ENCODE results near the gene MFSD8. TPM values are rescaled to one million over a fixed set of nuclear protein-coding genes. Genes with fewer than 3 reads are reported as not detected.

Gene MFSD8
- total RNA-seq, 2 donors from 2014 or later = 12.6 to 21.0 TPM

GRCh38 chr4:127995776-127996175 is 30.8 kb upstream of the MFSD8 start:
- no peak for DNase-seq (ENCODE audit: low spot score)
- no peaks in the 10 kb centered on the region for H3K36me3 ChIP-seq
- H3K27me3 ChIP-seq (replicated peaks; ENCODE audit: insufficient read depth) = no peaks in the 10 kb centered on the region
- H3K27ac ChIP-seq = no peak overlapping the region
- 100% methylated on average over 1 of the region's 1 CpG for WGBS
- H3K9me3 ChIP-seq = no peaks in the 10 kb centered on the region
- TF ChIP-seq POLR2A (IDR thresholded peaks at IDR 0.05) (no peak), POLR2AphosphoS5 (IDR thresholded peaks at IDR 0.05) (no peak), CTCF (IDR thresholded peaks at IDR 0.05) (no peak)
- intact Hi-C loops (cut with DNase I) = no loop called here
- no peak overlapping the region for H3K4me3 ChIP-seq
- no peaks in the 10 kb centered on the region for H3K4me1 ChIP-seq (replicated peaks)

- Histone ChIP-seq H3K27me3 (replicated peaks; ENCODE audit: insufficient read depth) (no peaks in the 10 kb centered on the region), H3K4me3 (no peak overlapping the region), H3K36me3 (no peaks in the 10 kb centered on the region), H3K9me3 (no peaks in the 10 kb centered on the region), H3K27ac (no peak overlapping the region), H3K4me1 (replicated peaks) (no peaks in the 10 kb centered on the region)
- no peak for DNase-seq (ENCODE audit: low spot score)
- no peak for TF ChIP-seq CTCF (IDR thresholded peaks at IDR 0.05)
- no peak for TF ChIP-seq POLR2AphosphoS5 (IDR thresholded peaks at IDR 0.05)
- no peak for TF ChIP-seq POLR2A (IDR thresholded peaks at IDR 0.05)
- intact Hi-C loops (cut with DNase I) = no loop called here
- 74% methylated on average over 2 of the region's 2 CpGs for WGBS
Measured at GRCh38 chr4:127993151-127993550, 28.2 kb upstream of the MFSD8 start.

GRCh38 chr4:127988638-127989037 is 23.7 kb upstream of the MFSD8 start:
- WGBS = 94% methylated on average over 6 of the region's 6 CpGs
- Histone ChIP-seq H3K27me3 (replicated peaks; ENCODE audit: insufficient read depth) (no peaks in the 10 kb centered on the region), H3K27ac (no peak overlapping the region), H3K9me3 (no peaks in the 10 kb centered on the region), H3K4me3 (no peak overlapping the region), H3K4me1 (replicated peaks) (no peaks in the 10 kb centered on the region), H3K36me3 (no peaks in the 10 kb centered on the region)
- intact Hi-C loops (cut with DNase I) = no loop called here
- DNase-seq (ENCODE audit: low spot score) = no peak
- TF ChIP-seq CTCF (IDR thresholded peaks at IDR 0.05) = no peak
- TF ChIP-seq POLR2AphosphoS5 (IDR thresholded peaks at IDR 0.05) = no peak
- TF ChIP-seq POLR2A (IDR thresholded peaks at IDR 0.05) = no peak

- Histone ChIP-seq H3K4me1 (replicated peaks) (no peaks in the 10 kb centered on the region), H3K27ac (no peak overlapping the region), H3K4me3 (no peak overlapping the region), H3K9me3 (no peaks in the 10 kb centered on the region), H3K36me3 (no peaks in the 10 kb centered on the region), H3K27me3 (replicated peaks; ENCODE audit: insufficient read depth) (no peaks in the 10 kb centered on the region)
- 94% methylated on average over 1 of the region's 1 CpG for WGBS
- intact Hi-C loops (cut with DNase I) = no loop called here
- no peak for DNase-seq (ENCODE audit: low spot score)
- no peak for TF ChIP-seq CTCF (IDR thresholded peaks at IDR 0.05)
- TF ChIP-seq POLR2AphosphoS5 (IDR thresholded peaks at IDR 0.05) = no peak
- TF ChIP-seq POLR2A (IDR thresholded peaks at IDR 0.05) = no peak
Measured at GRCh38 chr4:127985989-127986388, 21.0 kb upstream of the MFSD8 start.

- Histone ChIP-seq H3K27me3 (replicated peaks; ENCODE audit: insufficient read depth) (no peaks in the 10 kb centered on the region), H3K36me3 (no peaks in the 10 kb centered on the region), H3K4me1 (replicated peaks) (no peaks in the 10 kb centered on the region), H3K9me3 (no peaks in the 10 kb centered on the region), H3K27ac (no peak overlapping the region), H3K4me3 (no peak overlapping the region)
- TF ChIP-seq CTCF (IDR thresholded peaks at IDR 0.05) = no peak
- 95% methylated on average over 2 of the region's 2 CpGs for WGBS
- DNase-seq (ENCODE audit: low spot score) = no peak
- intact Hi-C loops (cut with DNase I) = no loop called here
Measured at GRCh38 chr4:127982445-127982844, 17.5 kb upstream of the MFSD8 start.

All from prostate gland (tissue), 2 donors.